SU-DHL-6 (cell line): Measurements from ENCODE around the gene HNRNPLL.

Source experiments
- EZH2phosphoT487 ChIP-seq: fragments of 200-600 bp; sonication (generic), shearing (Covaris generic); conservative IDR thresholded peaks from 2 replicates; pipeline ENCODE4 v1.6.1; 2018; ENCODE audit warnings: mild to moderate bottlenecking, antibody characterized with exemption, low read length, moderate library complexity, mixed read lengths
- TF ChIP-seq, protein P1 (sequence below): fragments of 200-600 bp; sonication (generic); IDR thresholded peaks from one replicate; pipeline ENCODE4 v1.5.1; 2017; ENCODE audit warnings: antibody characterized with exemption, mild to moderate bottlenecking, low read length, moderate library complexity; ENCODE audit not compliant: insufficient read depth, poor library complexity, severe bottlenecking

DNA sequence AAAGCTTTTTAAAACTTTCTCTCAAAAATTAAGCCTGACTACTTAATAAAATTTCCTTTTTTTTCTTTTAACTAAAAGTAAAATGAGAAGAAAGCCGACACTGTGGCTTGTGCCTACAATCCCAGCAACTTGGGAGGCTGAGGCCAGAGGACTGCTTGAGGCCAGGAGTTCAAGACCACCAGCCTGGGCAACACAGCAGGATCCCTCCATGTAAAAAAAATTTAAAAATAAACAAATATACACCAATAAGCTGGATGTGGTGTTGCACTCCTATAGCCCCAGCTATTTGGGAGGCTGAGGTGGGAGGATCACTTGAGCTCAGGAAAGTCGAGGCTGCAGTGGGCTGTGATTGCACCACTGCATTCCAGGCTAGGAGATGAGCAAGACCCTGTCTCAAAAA is 37.4 kb downstream of the HNRNPLL start:
- TF ChIP-seq, protein P1, sequence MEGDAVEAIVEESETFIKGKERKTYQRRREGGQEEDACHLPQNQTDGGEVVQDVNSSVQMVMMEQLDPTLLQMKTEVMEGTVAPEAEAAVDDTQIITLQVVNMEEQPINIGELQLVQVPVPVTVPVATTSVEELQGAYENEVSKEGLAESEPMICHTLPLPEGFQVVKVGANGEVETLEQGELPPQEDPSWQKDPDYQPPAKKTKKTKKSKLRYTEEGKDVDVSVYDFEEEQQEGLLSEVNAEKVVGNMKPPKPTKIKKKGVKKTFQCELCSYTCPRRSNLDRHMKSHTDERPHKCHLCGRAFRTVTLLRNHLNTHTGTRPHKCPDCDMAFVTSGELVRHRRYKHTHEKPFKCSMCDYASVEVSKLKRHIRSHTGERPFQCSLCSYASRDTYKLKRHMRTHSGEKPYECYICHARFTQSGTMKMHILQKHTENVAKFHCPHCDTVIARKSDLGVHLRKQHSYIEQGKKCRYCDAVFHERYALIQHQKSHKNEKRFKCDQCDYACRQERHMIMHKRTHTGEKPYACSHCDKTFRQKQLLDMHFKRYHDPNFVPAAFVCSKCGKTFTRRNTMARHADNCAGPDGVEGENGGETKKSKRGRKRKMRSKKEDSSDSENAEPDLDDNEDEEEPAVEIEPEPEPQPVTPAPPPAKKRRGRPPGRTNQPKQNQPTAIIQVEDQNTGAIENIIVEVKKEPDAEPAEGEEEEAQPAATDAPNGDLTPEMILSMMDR = no peak
- no peak for TF ChIP-seq EZH2phosphoT487
